Spleen (tissue), 7 donors: Measurements from ENCODE around the gene GIPC2.
"Not testable (repeated sequence)": the region's sequence is repeated elsewhere in the genome, so short reads cannot be mapped to it uniquely, and the experiment has no call there.

ENCODE experiments used
- CTCF ChIP-seq, 11 experiments: fragments of 200-600 bp in 7 of 11; fragments of 450-650 bp in 4 of 11; sonication (generic) in 4 of 11; IDR thresholded peaks in 8 of 11; conservative IDR thresholded peaks in 3 of 11; 1 replicate in 7 of 11; 2 replicates in 4 of 11; pipeline versions ENCODE4 v1.4.0 to v1.8.0; 2016 to 2021; ENCODE audit warnings: antibody characterized with exemption in 11 of 11, inconsistent platforms in 4 of 11, mild to moderate bottlenecking in 1 of 11
- POLR2A ChIP-seq, 3 donors: fragments of 450-650 bp; IDR thresholded peaks; one replicate each; pipeline ENCODE4 v1.5.1; 2017; ENCODE audit warnings: antibody characterized with exemption in 3 of 3, mild to moderate bottlenecking in 1 of 3
- donor health status: DM: no; HTN: no; CAD: no; lungs with moderate emphysema.
- donor health status: DM: no; HTN: no; CAD: no.
- donor health status: DM: no; HTN: no; CAD: no.

- not testable (repeated sequence) for TF ChIP-seq POLR2A (IDR thresholded peaks at IDR 0.05); CTCF (IDR thresholded peaks at IDR 0.05 in 8 of 11, conservative IDR thresholded peaks at IDR 0.05 in 3 of 11)
Measured at GRCh38 chr1:78021134-78021533, 24.6 kb upstream of the GIPC2 start.
